Activated CD8-positive, alpha-beta memory T cell treated with anti-CD3 and anti-CD28 coated beads, Interleukin-2, amount 10 ng/mL, durations not matched to agents 7 days and 5 days (primary cell): ENCODE measurements around the gene GEMIN7. TPM values are rescaled to one million over a fixed set of nuclear protein-coding genes. Genes with fewer than 3 reads are reported as not detected.
"Not testable (repeated sequence)": the region's sequence is repeated elsewhere in the genome, so short reads cannot be mapped to it uniquely, and the experiment has no call there.

Experiments
- ATAC-seq: fragments of 150-1000 bp; cut with Tn5 transposase; one replicate; pipeline ENCODE4 v1.10.0; 2021; ENCODE audit warnings: moderate library complexity
- CTCF ChIA-PET: fragments of 350-600 bp; sonication (Branson Sonifier 250); formaldehyde crosslinking; loops from one replicate; lab custom pipeline; 2021; ENCODE audit warnings: antibody characterized with exemption; lab: Charles Lee
- DNase-seq: peaks from one replicate; pipeline ENCODE4 v3.0.0-alpha.2; 2020
- H3K27ac Mint-ChIP-seq: one replicate; pipeline ENCODE4 v1.8.0; 2021; ENCODE audit warnings: mild to moderate bottlenecking, mixed read lengths
- H3K27me3 Mint-ChIP-seq: one replicate; pipeline ENCODE4 v1.8.0; 2021; ENCODE audit warnings: mixed read lengths
- H3K36me3 Mint-ChIP-seq: one replicate; pipeline ENCODE4 v1.8.0; 2021; ENCODE audit warnings: mild to moderate bottlenecking, mixed read lengths
- H3K4me1 Mint-ChIP-seq: one replicate; pipeline ENCODE4 v1.8.0; 2021; ENCODE audit warnings: mixed read lengths
- H3K4me3 Mint-ChIP-seq: one replicate; pipeline ENCODE4 v1.8.0; 2021; ENCODE audit warnings: mild to moderate bottlenecking, moderate library complexity, mixed read lengths
- H3K9me3 Mint-ChIP-seq: one replicate; pipeline ENCODE4 v1.8.0; 2022; ENCODE audit warnings: low read depth, mixed read lengths
- total RNA-seq, 2 experiments: library from RNA; stranded (reverse); gene quantifications; one replicate each; pipeline ENCODE4 v1.2.3, GENCODE V29; 2021

Gene GEMIN7
- total RNA-seq, 2 experiments from 2014 or later = 26.2 to 34.4 TPM

- ATAC-seq, H3K27ac Mint-ChIP-seq, H3K9me3 Mint-ChIP-seq, H3K4me3 Mint-ChIP-seq, CTCF ChIA-PET, H3K27me3 Mint-ChIP-seq, H3K36me3 Mint-ChIP-seq, DNase-seq: not testable (repeated sequence)
- peaks cover 49% of the 10 kb centered on the region for H3K4me1 Mint-ChIP-seq
These were observed 27.3 kb downstream of the GEMIN7 start for GRCh38 chr19:45106363-45106762.

GRCh38 chr19:45107621-45108150, 28.6 kb downstream of the GEMIN7 start:
- ATAC-seq = no peak
- CTCF ChIA-PET = interaction anchor here (0.6 kb wide), 1 partner anchor 48 kb away, joined by 3 read pairs; no protein-coding TSS in a partner anchor
- Mint-ChIP-seq H3K27ac (no peak overlapping the region), H3K4me1 (peaks cover 44% of the 10 kb centered on the region), H3K27me3 (no peaks in the 10 kb centered on the region), H3K9me3 (no peaks in the 10 kb centered on the region), H3K4me3 (no peak overlapping the region), H3K36me3 (no peaks in the 10 kb centered on the region)
- DNase-seq = no peak

- Mint-ChIP-seq H3K4me1 (peaks cover 24% of the 10 kb centered on the region), H3K4me3 (no peak overlapping the region), H3K36me3 (no peaks in the 10 kb centered on the region), H3K27ac (peak overlapping the region; percentile 28), H3K9me3 (no peaks in the 10 kb centered on the region), H3K27me3 (no peaks in the 10 kb centered on the region)
- CTCF ChIA-PET = interaction anchor here (0.7 kb wide), 1 partner anchor 328 kb away, joined by 3 read pairs; no protein-coding TSS in a partner anchor
- DNase-seq (no peak), ATAC-seq (peak; percentile 63)
These were observed 31.8 kb downstream of the GEMIN7 start for GRCh38 chr19:45110851-45111266.

GRCh38 chr19:45112111-45112827, 33.2 kb downstream of the GEMIN7 start:
- H3K9me3 Mint-ChIP-seq = no peaks in the 10 kb centered on the region
- no peak for DNase-seq
- H3K36me3 Mint-ChIP-seq = no peaks in the 10 kb centered on the region
- H3K4me1 Mint-ChIP-seq = peaks cover 37% of the 10 kb centered on the region
- no peak for ATAC-seq
- H3K27me3 Mint-ChIP-seq = no peaks in the 10 kb centered on the region
- CTCF ChIA-PET = no interaction called here
- no peak overlapping the region for H3K27ac Mint-ChIP-seq
- no peak overlapping the region for H3K4me3 Mint-ChIP-seq

- ATAC-seq (no peak), DNase-seq (no peak)
- no peak overlapping the region for H3K27ac Mint-ChIP-seq
- no peaks in the 10 kb centered on the region for H3K9me3 Mint-ChIP-seq
- H3K27me3 Mint-ChIP-seq = no peaks in the 10 kb centered on the region
- H3K4me3 Mint-ChIP-seq = no peak overlapping the region
- no peaks in the 10 kb centered on the region for H3K36me3 Mint-ChIP-seq
- H3K4me1 Mint-ChIP-seq = peaks cover 50% of the 10 kb centered on the region
- CTCF ChIA-PET = interaction anchor here (0.7 kb wide), 1 partner anchor 11 kb away, joined by 3 read pairs; no protein-coding TSS in a partner anchor
These were observed 34.6 kb downstream of the GEMIN7 start for GRCh38 chr19:45113628-45114027.

GRCh38 chr19:45114116-45114515, 35.1 kb downstream of the GEMIN7 start:
- peaks cover 54% of the 10 kb centered on the region for H3K4me1 Mint-ChIP-seq
- DNase-seq = no peak

GRCh38 chr19:45115809-45116615, 37.0 kb downstream of the GEMIN7 start:
- H3K4me3 Mint-ChIP-seq = no peak overlapping the region
- H3K4me1 Mint-ChIP-seq = peaks cover 55% of the 10 kb centered on the region
- no peaks in the 10 kb centered on the region for H3K9me3 Mint-ChIP-seq
- DNase-seq (no peak), ATAC-seq (no peak)
- CTCF ChIA-PET = no interaction called here
- no peaks in the 10 kb centered on the region for H3K27me3 Mint-ChIP-seq
- no peak overlapping the region for H3K27ac Mint-ChIP-seq
- peaks cover 4% of the 10 kb centered on the region for H3K36me3 Mint-ChIP-seq

More at GRCh38 chr19:45114116-45114515, 35.1 kb downstream of the GEMIN7 start:
- ATAC-seq = no peak
- H3K9me3 Mint-ChIP-seq = no peaks in the 10 kb centered on the region
- no peaks in the 10 kb centered on the region for H3K27me3 Mint-ChIP-seq
- no peak overlapping the region for H3K4me3 Mint-ChIP-seq
- CTCF ChIA-PET = interaction anchor here (0.7 kb wide), 1 partner anchor 11 kb away, joined by 3 read pairs; no protein-coding TSS in a partner anchor
- H3K36me3 Mint-ChIP-seq = no peaks in the 10 kb centered on the region
- H3K27ac Mint-ChIP-seq = no peak overlapping the region

GRCh38 chr19:45117167-45117594, 38.1 kb downstream of the GEMIN7 start:
- no peaks in the 10 kb centered on the region for H3K9me3 Mint-ChIP-seq
- CTCF ChIA-PET = interaction anchor here (0.5 to 2.6 kb wide), 4 partner anchors 10 to 255 kb away, joined by 3 to 12 read pairs (median 6); no protein-coding TSS in a partner anchor
- H3K4me1 Mint-ChIP-seq = peaks cover 66% of the 10 kb centered on the region
- H3K4me3 Mint-ChIP-seq = peak overlapping the region; percentile 22
- no peaks in the 10 kb centered on the region for H3K27me3 Mint-ChIP-seq
- ATAC-seq (peak; percentile 51), DNase-seq (peak; percentile 68)
- peaks cover 4% of the 10 kb centered on the region for H3K36me3 Mint-ChIP-seq
- H3K27ac Mint-ChIP-seq = peak overlapping the region; percentile 55

- Mint-ChIP-seq H3K9me3 (no peaks in the 10 kb centered on the region), H3K27me3 (no peaks in the 10 kb centered on the region), H3K36me3 (peaks cover 4% of the 10 kb centered on the region), H3K4me1 (peaks cover 71% of the 10 kb centered on the region), H3K27ac (peak overlapping the region; percentile 66), H3K4me3 (no peak overlapping the region)
- DNase-seq (no peak), ATAC-seq (peak; percentile 10)
- CTCF ChIA-PET = interaction anchor here (1.5 to 2.6 kb wide), 5 partner anchors 9 to 132 kb away, joined by 3 to 12 read pairs (median 6); no protein-coding TSS in a partner anchor
These were observed 38.6 kb downstream of the GEMIN7 start for GRCh38 chr19:45117671-45118070.

GRCh38 chr19:45118106-45118505, 39.0 kb downstream of the GEMIN7 start:
- H3K36me3 Mint-ChIP-seq = peaks cover 4% of the 10 kb centered on the region
- no peaks in the 10 kb centered on the region for H3K9me3 Mint-ChIP-seq
- CTCF ChIA-PET = interaction anchor here (1.2 to 2.6 kb wide), 7 partner anchors 9 to 131 kb away, joined by 3 to 12 read pairs (median 6); no protein-coding TSS in a partner anchor
- DNase-seq (no peak), ATAC-seq (no peak)
- no peaks in the 10 kb centered on the region for H3K27me3 Mint-ChIP-seq
- no peak overlapping the region for H3K4me3 Mint-ChIP-seq
- H3K4me1 Mint-ChIP-seq = peaks cover 73% of the 10 kb centered on the region
- peak overlapping the region; percentile 66 for H3K27ac Mint-ChIP-seq

GRCh38 chr19:45118591-45119355, 39.7 kb downstream of the GEMIN7 start:
- CTCF ChIA-PET = interaction anchor here (1.2 to 2.6 kb wide), 9 partner anchors 8 to 130 kb away, joined by 3 to 12 read pairs (median 4); no protein-coding TSS in a partner anchor
- not testable (repeated sequence) for H3K27me3 Mint-ChIP-seq, DNase-seq

GRCh38 chr19:45119582-45119981, 40.5 kb downstream of the GEMIN7 start:
- ATAC-seq (no peak), DNase-seq (no peak)
- no peaks in the 10 kb centered on the region for H3K9me3 Mint-ChIP-seq
- peaks cover 76% of the 10 kb centered on the region for H3K4me1 Mint-ChIP-seq
- no peaks in the 10 kb centered on the region for H3K27me3 Mint-ChIP-seq
- H3K27ac Mint-ChIP-seq = no peak overlapping the region
- peaks cover 4% of the 10 kb centered on the region for H3K36me3 Mint-ChIP-seq
- CTCF ChIA-PET = interaction anchor here (1.2 to 2.2 kb wide), 7 partner anchors 30 to 131 kb away, joined by 3 to 6 read pairs (median 4); no protein-coding TSS in a partner anchor
- H3K4me3 Mint-ChIP-seq = no peak overlapping the region

More at GRCh38 chr19:45118591-45119355, 39.7 kb downstream of the GEMIN7 start:
- H3K27ac Mint-ChIP-seq = peak overlapping the region; percentile 66
- ATAC-seq = peak; percentile 32
- not testable (repeated sequence) for H3K36me3 Mint-ChIP-seq, H3K9me3 Mint-ChIP-seq
- peak overlapping the region; percentile 22 for H3K4me3 Mint-ChIP-seq
- H3K4me1 Mint-ChIP-seq = peaks cover 73% of the 10 kb centered on the region
